GM10248 (cell line): ENCODE measurements around the gene ZP4.

Experiments
- CTCF ChIA-PET: fragments of 300-600 bp; sonication (Branson Sonifier 250); formaldehyde crosslinking; extraction: SDS; loops from one replicate; lab custom pipeline; 2021; ENCODE audit warnings: antibody characterized with exemption; lab: Yijun Ruan, JAX
- POLR2A ChIA-PET: fragments of 350-650 bp; sonication (Branson Sonifier 250); formaldehyde crosslinking; extraction: SDS; loops from one replicate; lab custom pipeline; 2020; ENCODE audit warnings: antibody characterized with exemption; lab: Yijun Ruan, JAX
- DNase-seq: peaks from one replicate; pipeline ENCODE4 v3.0.0; 2012; ENCODE audit errors: extremely low spot score
- CTCF ChIP-seq: IDR thresholded peaks from 2 replicates; pipeline ENCODE4 v1.5.1; 2012; ENCODE audit warnings: mild to moderate bottlenecking, low read depth; ENCODE audit errors: extremely low read depth, missing control alignments, control extremely low read depth

The ZP4 gene

GRCh38 chr1:237838904-237839534, 51.7 kb downstream of the ZP4 start:
- TF ChIP-seq CTCF: no peak
- no peak for DNase-seq
- ChIA-PET CTCF (interaction anchor here (1.3 kb wide), 1 partner anchor 12 kb away, joined by 4 read pairs; no protein-coding TSS in a partner anchor), POLR2A (no interaction called here)

GRCh38 chr1:237838320-237838719, 52.4 kb downstream of the ZP4 start:
- CTCF ChIA-PET: interaction anchor here (1.6 kb wide), 1 partner anchor 25 kb away, joined by 4 read pairs; no protein-coding TSS in a partner anchor
- POLR2A ChIA-PET: no interaction called here
- no peak for TF ChIP-seq CTCF
- DNase-seq: no peak

GRCh38 chr1:237834461-237834860, 56.3 kb downstream of the ZP4 start:
- TF ChIP-seq CTCF: no peak
- DNase-seq: no peak
- POLR2A ChIA-PET: no interaction called here
- CTCF ChIA-PET: interaction anchor here (3.1 kb wide), 1 partner anchor 27 kb away, joined by 12 read pairs; no protein-coding TSS in a partner anchor

GRCh38 chr1:237834048-237834447, 56.7 kb downstream of the ZP4 start:
- POLR2A ChIA-PET: no interaction called here
- no peak for TF ChIP-seq CTCF
- CTCF ChIA-PET: interaction anchor here (3.1 kb wide), 1 partner anchor 26 kb away, joined by 12 read pairs; no protein-coding TSS in a partner anchor
- no peak for DNase-seq

GRCh38 chr1:237832858-237833257, 57.9 kb downstream of the ZP4 start:
- no peak for DNase-seq
- POLR2A ChIA-PET: no interaction called here
- no peak for TF ChIP-seq CTCF
- CTCF ChIA-PET: no interaction called here
